H54 (cell line): Measurements from ENCODE around the gene NOVA1.

Source experiments
- DNase-seq: peaks from one replicate; pipeline ENCODE4 v3.0.0; 2011; ENCODE audit warnings: low spot score, mixed read lengths; ENCODE audit not compliant: insufficient read length
- FAIRE-seq: peaks from 3 replicates; lab custom pipeline; 2011; peaks lifted over from hg19 to GRCh38; lab: Jason Lieb, UNC
- POLR2A ChIP-seq: IDR thresholded peaks from 2 replicates; pipeline ENCODE4 v1.6.1; 2011; ENCODE audit warnings: low read depth, mild to moderate bottlenecking, low read length

Gene NOVA1

DNA sequence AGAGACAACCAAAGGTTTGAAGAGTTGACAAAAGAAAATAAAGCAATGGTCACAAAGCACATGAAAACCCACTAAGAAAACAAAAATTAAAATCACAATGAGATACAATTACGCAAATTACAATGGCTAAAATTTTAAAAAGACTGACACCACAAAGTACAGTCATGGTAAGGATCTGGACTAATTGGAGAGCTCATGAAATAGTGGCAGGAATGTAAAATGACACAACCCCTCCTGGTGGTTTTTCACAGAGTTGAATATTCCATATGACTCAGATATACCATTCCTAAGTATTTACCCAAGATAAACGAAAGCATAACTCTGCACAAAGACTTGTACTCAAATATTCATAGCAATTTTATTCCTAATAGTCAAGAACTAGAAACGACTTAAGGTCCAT, 65.9 kb downstream of the NOVA1 start:
- TF ChIP-seq POLR2A, result no peak
- FAIRE-seq (no peak), DNase-seq (no peak)

GRCh38 chr14:26528415-26529182, 69.2 kb downstream of the NOVA1 start:
- no peak for DNase-seq

DNA sequence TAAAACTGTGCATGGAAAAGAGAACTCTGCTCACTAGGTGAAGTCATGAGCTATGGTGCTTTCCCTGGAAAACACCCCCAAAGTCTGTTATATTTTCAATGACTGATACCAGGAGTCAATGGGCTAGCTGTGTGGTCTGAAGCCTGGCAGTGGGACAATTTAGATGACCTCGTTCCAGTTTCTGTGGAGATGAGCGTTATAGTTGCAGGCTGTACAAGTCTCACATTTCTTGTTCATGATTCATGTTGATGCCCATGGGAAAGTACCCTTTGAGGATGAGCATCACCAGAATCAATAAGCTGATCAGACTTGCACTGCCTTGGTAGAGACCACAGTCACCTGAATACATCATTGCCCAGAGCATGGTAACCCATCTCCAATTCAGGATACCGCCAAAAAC, 70.7 kb downstream of the NOVA1 start:
- no peak for TF ChIP-seq POLR2A
- no peak for FAIRE-seq
- DNase-seq, result no peak

More at GRCh38 chr14:26528415-26529182, 69.2 kb downstream of the NOVA1 start:
- no peak for FAIRE-seq
- no peak for TF ChIP-seq POLR2A

DNA sequence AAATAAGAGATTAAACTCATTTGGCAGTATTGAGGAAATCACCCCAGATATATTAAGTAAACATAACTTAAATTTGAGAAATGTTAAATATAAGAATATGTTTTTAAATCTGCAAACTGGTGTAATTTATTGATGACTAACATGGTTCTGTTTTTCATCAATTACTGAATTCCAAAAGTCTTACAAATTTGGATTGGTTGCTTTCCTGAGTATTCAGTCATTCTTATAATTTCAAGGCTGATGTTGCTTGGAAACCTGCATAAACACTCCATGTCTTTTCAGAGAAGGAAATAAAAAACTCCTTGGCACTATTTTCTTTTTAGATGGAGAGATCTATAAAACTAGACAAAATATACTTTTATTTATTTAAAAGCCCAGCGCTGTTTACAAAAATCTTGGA, 71.7 kb downstream of the NOVA1 start:
- no peak for TF ChIP-seq POLR2A
- no peak for FAIRE-seq

GRCh38 chr14:26525085-26525484, 72.7 kb downstream of the NOVA1 start:
- no peak for TF ChIP-seq POLR2A
- DNase-seq (no peak), FAIRE-seq (no peak)

More for the DNA sequence above, 71.7 kb downstream of the NOVA1 start:
- DNase-seq, result no peak

DNA sequence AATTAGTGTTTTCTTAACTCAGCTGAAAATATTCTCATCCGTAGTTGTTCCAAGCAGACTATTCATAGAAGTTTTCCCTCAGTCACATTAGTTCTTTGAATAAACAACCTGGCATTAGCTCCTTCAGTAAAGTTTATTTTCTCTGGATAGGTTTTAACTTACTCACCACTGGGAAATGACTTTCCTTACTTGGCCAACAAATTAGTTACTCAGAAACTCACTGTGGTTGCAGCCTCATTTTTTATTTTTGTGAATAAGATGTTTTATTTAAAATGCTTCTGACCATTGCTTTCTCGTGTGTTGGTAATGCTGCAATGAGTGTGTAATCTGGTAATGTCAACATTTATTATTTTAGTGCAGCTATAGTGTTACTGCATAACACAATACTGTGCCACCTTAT, 74.9 kb downstream of the NOVA1 start:
- FAIRE-seq (no peak), DNase-seq (no peak)

GRCh38 chr14:26517771-26518170, 80.1 kb downstream of the NOVA1 start:
- DNase-seq (no peak), FAIRE-seq (no peak)
- no peak for TF ChIP-seq POLR2A

More for the DNA sequence above, 74.9 kb downstream of the NOVA1 start:
- no peak for TF ChIP-seq POLR2A

DNA sequence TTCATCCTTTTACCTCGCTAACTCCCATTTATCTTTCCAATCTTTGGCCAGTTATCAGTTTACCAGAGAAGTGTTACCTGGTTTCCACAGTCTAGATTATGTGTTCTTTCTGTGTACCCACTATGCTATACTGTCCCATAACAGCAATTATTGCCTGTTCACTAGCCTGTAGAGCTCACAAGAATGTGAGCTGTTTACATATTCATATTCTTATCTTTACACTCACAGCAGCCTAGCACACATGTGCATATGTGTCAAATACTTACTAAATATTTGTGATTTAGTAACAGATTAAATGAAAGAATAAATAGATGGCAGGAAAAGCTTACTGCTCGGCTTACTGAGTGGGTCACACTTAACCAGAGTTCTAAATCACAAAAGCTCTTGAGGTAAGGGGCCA, 97.8 kb downstream of the NOVA1 start:
- no peak for FAIRE-seq
- no peak for TF ChIP-seq POLR2A
- no peak for DNase-seq

GRCh38 chr14:26499546-26499945, 98.3 kb downstream of the NOVA1 start:
- TF ChIP-seq POLR2A, result no peak
- FAIRE-seq (no peak), DNase-seq (no peak)

DNA sequence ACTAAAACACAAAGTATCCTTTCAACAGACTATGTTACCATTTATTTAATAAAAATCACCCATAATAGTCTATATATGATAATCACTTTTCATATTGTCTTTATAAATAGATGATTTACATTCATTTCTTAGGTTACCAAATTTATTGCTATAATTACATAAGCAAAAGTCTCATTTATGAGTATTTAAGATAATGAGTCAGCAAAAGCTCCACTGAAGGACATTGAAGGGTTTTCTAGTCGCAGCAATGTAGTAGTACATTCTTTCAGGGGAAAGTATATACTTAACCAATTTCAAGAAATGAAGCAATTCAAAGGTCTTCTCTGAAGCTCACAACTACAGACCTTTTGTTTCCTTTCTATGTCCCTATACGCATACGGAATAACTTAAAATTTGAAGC, 110.9 kb downstream of the NOVA1 start:
- TF ChIP-seq POLR2A, result no peak
- FAIRE-seq (no peak), DNase-seq (no peak)

GRCh38 chr14:26484562-26484961, 113.3 kb downstream of the NOVA1 start:
- FAIRE-seq, result no peak
- no peak for TF ChIP-seq POLR2A
- no peak for DNase-seq

DNA sequence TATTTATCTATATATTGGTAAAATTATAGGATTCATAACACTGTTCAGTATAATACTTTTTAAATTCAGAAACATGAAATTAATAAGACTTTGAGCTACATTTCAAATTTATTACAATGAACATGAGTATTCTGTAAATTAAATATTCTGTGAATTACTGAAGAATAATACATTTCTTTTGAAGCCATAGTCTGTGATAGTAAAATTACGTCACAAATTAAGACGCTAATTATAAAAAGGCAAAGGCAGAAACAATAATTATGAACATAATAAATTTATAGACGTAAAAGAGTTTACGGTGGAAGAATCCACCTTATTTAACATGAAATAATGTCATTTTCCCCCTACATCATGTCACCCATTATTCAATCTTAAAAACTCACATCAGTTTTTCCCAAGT, 118.9 kb downstream of the NOVA1 start:
- no peak for TF ChIP-seq POLR2A
- FAIRE-seq (no peak), DNase-seq (no peak)

GRCh38 chr14:26466862-26467261, 131.0 kb downstream of the NOVA1 start:
- TF ChIP-seq POLR2A, result no peak
- FAIRE-seq (no peak), DNase-seq (no peak)

DNA sequence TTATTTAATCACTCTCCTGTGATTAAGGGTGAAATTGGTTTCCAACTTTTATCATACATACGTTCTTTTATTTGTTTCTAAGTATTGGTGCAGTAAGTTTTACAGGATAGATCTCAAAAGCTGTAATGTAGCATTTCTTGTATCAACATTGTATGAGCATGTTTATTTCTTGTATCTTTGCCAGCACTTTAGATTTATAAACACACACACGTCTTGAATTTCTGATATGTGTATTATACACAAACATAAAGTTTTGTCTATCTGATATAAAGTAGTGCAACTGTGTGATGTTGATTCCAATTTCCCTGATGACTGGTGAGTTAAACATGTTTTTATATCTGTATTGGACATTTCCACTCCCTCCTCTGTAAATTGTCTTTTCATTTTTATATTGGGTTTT, 134.7 kb downstream of the NOVA1 start:
- TF ChIP-seq POLR2A, result no peak
- FAIRE-seq (no peak), DNase-seq (no peak)

DNA sequence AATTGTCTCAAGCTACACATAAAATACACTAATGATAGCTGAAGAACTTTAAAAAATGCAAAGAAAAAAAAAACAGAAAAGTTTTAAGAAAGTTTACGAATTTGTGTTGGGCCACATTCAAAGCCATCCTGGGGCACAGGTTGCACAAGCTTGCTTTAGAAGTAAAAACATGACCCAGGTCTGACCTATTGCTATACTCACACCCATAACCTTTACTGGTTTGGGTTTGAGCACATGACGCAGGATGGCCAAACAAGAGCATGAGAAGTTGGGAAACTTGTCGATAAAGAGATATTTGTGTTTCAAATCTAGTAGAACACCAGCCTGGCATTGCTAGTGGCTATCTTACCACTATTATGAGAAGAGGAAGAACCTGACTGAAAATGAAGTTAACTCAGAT, 143.7 kb downstream of the NOVA1 start:
- no peak for TF ChIP-seq POLR2A
- FAIRE-seq (no peak), DNase-seq (no peak)

DNA sequence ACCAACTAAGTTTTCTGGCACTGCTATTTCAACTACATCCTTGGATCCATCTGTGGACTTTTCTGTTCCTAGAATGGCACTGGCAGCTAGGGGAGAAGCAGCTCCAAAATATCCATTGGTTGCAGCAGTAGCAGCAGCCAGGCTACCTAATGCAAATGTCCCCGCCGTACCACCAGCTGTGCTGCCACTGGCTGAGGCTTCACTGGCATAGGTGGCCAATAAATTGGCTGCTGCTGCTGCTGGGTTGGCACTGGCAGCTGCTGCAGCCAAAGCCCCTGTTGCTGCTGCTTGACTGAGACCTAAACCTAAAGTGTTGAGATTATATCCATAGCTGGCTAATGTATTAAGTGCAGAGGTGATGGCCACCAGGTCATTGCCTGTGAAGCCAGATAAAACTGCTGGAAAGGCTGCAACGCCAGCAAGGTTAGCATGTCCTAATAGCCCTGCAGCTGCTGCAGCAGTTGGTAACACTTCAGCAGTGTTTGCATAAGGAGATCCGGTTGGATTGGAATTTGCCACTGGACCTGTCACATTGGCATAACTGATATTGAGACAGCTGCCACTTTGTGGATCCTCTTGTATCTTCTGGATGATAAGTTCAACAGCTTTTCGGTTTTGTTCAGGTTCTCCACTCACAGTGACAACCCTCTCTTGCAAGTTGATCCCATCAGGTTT, 149.5 kb downstream of the NOVA1 start:
- no peak for DNase-seq
- no peak for TF ChIP-seq POLR2A
- no peak for FAIRE-seq
